Fibroblast of gingiva (primary cell): ENCODE measurements around the gene GSTCD.

Experiments used
- DNase-seq: peaks from one replicate; pipeline ENCODE4 v3.0.0-alpha.2; 2011; ENCODE audit warnings: low read depth

Gene GSTCD

DNA sequence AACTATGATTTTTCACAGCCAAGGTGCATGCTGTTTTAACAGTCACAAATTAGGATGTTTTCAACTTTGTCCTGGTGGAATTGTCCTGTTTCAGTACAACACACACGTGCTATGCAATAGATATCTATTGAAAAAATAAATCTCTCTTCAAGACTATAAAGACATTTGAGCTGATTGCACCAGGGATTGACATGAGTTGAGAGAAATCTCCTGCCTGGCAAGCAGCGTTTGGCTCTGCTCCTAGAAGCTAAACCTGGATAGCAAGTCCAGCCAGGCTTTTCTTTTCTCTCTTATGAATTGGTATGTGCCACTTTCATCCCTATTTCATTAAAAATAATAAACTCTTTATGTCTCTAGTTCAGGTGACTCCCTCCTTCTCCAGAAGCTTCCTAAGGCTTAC lies 170.1 kb downstream of the GSTCD start:
- no peak for DNase-seq

- DNase-seq = no peak
Observed at GRCh38 chr4:105887508-105887907, 178.9 kb downstream of the GSTCD start.

GRCh38 chr4:105894660-105895582 lies 186.3 kb downstream of the GSTCD start, which contains the start of gene NPNT:
NPNT (plus strand) TSS chr4:105895471; CDS start chr4:105895653, 182 bp downstream.
- peak; percentile 13 for DNase-seq

DNA sequence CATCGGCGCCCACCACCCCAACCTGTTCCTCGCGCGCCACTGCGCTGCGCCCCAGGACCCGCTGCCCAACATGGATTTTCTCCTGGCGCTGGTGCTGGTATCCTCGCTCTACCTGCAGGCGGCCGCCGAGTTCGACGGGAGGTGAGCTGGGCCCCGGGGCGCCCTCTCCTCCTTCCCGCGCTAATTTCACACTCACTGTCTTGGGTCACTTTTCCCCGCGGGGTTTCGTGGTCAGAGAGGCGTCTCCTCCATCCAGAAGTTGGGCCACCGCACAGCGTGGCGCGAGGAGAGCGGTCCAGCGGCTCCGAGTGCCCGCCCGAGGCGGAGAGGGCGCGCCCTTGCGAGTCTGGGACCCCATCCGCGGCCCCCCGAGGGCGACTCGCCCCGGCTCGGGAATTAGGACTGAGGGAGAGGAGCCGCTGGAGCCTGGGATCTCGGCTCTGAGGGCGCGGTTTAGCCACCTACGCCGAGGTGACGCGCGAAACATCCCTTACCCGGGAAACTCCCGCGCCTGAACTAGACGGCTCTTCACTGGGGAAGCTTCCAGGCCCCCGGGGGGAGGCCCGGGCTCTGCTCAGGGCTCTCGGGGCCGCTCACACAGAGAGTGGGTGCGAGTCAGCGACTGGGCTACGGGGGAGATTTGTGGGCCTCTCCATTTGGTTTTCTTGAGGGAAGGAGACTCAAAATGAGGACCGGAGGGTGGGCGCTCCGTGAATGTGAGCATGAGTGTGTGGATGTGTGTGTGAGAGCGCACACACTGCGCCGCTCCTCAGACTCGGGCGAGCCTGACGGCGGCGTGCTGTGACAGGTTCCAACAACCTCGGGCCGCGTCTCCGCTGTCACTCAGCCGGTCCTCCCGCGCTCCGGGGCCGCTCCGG lies 187.2 kb downstream of the GSTCD start:
- no peak for DNase-seq

DNA sequence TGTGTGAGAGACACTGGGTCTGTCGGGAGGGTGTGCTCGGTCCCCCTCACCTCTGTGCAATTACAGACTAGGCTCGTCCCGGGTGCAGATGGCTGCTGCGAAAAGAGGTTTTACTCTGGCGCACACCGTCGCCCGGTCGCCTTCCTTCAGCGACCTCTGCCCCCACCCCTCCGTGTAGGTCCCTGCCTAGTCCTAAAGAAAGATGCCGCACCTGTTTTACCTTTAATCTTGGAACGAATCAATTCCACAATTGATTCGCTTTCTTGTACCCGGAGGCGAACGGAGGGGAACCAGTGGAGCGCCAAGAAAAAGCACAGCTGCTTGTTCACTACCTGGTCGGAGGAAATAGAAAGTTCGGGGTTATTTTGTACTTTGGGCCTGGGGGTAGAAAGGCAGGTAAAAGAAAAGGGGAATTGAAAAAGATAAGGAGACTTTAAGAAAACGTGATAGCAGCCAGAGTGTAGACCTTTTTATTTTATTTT lies 187.9 kb downstream of the GSTCD start:
- no peak for DNase-seq
